HG03280 (cell line): ENCODE results near the gene UBE2J2.

Experiments
- ATAC-seq: cut with Tn5 transposase; IDR thresholded peaks from one replicate; pipeline ENCODE4 v1.9.1; 2021; ENCODE audit warnings: mild to moderate bottlenecking, moderate library complexity; ENCODE audit not compliant: unreplicated experiment

The UBE2J2 gene

DNA sequence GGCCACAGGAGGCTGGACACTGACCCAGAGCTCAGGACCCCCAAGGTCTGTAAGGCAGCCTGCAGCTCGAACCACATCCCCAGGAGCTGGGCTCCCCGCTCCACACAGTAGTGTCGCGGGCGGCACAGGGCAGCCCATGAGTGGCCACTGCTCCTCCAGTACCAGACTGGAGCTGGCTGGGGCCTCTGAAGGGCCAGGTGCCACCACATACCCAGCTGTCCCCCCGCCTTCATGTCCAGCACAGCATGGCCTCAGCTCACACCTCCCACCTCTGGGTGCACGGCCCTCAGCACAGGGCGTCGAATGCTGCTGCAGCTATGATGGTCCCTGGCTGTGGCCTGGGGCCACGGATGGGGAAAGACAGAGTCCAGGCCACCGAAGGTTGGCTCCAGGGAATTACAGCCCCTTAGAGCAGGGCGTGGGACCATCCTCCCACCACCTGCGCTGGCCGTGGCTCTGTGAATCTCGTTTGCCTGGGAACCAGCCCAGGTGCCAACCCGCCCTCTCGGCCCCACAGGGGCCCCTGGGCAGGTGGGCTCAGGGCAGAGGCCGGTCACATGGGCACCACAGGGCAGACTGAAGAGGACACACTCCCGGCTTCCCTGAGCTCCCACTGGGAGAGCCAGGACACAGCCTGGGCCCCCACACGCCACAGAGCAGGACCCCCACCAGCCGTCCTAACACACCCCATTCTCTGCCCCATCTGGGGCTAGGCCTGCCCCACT lies 57.6 kb downstream of the UBE2J2 start:
- ATAC-seq: no peak

- no peak for ATAC-seq
These were observed 58.5 kb downstream of the UBE2J2 start for GRCh38 chr1:1215080-1215676.

DNA sequence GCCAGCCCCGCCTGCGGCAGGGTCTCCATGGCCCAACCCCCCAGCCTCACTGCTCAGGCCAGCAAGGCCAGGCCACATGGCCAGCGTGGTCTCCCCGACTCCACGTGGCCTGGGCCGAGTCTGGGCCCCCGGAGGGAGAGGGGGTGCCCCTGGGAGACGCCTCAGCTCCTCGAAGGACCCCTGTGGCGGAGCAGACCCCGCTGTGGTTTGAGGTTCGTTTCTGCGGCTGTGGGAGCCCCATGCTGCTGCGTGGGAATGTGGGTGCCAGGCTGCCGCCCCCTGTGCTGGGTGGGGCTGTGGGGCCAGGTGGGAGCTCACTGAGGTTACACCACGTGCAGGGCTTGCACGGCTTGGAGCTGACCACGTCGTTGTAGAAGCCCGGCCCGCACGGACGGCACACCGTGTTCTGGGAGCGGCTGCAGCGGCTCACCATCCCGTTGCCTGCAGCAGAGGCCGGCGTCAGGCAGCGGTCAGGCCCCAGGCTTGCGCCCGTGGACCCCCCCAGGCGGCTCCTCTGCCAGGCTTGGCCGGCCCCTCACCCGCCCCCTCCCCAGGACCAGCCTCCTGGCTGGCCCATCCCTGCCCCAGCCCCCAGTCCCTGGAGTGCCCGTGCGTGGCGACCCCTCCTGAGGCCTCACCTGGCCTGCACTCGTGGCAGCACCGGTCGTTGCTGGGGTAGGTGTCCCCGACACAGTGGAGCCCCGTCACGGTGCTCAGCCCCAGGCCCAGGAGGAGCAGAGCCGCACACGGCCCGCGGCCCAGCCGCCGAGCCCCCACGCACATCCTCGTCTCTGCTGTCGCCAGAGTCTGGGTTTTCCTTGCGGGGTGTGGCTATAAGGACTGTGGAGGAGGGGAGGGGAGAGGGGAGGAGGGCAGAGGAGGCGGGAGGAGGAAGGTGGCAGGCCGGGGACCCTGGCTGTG lies 60.0 kb downstream of the UBE2J2 start, which contains the start of gene TNFRSF4:
TSS of gene TNFRSF4 (minus strand) at position 809 of the 921 bp plus-strand sequence. CDS start at position 783, 26 bp downstream.
- ATAC-seq: no peak

DNA sequence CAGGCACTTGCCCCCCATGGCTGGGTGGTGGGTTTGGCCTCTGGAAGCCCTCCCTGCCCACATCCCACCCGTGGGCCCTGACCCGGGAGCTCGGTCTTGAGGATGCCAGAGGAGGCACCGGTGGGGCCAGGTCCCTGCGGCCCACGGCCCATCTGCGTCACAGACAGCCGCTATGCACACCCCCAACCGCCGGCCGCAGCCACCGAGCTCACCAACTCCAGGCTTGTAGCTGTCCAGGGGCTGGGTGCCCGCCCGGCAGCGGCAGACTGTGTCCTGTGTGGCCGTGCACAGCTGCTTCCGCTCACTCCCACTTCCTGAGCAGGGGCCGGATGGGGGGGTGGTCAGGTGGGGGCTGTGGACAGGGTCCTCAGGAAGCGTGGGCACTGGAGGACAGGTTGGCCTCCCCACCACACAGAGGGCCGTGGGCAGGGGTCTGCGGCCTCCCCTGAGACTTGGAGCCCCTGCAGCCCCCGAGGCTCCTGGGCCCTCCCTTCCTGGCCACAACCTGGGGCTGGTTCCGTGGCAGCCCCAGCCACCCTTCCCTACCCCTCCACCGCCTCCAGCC lies 60.8 kb downstream of the UBE2J2 start:
- ATAC-seq: no peak

DNA sequence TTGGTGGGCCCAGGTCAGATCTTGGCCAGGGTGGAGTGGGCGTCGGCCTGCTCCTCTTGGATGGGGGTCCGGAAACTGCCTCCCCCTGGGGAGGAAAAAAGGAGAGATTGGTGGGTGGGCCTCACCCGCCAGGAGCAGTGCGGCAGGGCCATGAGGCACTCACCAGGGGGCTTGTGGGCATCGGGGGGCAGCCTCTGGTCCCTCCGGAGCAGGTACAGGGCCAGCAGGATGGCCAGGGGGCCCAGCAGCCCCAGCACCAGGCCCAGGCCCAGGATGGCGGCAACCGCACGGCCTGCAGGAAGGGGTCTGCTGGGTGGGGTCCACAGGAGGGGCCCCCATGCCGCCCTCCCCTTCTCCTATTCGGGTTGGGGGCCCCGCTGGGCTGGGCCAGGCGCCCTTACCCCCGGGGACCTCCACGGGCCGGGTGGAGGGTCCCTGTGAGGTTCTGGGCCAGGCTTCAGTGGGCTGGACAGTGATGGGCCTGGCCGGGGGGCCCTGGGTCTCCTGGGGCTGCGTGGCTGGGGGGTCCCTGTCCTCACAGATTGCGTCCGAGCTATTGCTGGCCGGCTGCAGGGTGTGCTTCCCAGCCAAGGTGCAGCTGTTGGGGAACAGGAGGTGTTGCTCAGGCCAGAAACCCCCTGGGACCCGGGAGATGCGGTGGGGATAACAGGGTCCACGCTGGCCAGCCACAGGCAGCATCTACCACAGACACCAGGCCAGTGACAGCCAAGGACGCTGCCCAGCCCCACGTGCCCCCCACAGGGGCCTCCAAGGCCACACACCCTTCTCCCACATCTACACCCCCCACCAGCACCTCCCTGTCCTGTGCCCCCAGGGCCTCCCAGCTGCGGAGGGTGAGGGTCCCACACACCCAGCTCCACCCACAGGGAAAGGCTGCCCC lies 61.9 kb downstream of the UBE2J2 start:
- no peak for ATAC-seq

DNA sequence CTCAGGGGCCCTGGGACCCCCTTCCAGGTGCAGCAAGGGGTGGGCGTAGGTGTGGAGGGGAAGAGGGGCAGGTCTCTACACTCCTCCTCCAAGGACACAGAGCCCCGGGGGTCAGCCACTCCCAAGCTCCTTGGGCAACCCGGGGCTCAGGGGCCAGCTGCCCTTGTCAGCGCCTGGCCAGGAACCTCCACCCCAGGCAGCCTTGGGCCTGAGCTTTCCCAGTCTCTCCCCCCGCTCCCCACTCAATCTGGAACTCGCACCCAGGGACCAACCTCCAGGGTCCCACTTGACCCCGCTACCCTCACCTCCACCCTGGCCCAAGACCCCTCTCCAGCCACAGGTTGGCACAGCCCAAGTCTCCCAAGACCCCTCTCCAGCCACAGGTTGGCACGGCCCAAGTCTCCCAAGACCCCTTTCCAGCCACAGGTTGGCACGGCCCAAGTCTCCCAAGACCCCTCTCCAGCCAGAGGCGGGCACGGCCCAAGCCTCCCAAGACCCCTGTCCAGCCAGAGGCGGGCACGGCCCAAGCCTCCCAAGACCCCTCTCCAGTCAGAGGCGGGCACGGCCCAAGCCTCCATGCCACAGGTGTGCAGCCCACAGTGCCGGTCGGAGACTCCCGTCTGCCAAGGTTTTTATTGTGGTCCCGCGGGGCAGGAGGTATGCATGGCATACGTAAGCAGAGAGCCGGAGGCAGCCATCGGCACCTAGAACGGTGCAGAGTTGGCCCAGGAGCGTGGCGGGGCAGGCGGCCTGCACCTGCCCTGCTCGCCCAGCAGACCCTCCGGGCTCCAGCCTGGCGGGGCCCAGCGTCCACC lies 62.7 kb downstream of the UBE2J2 start:
- no peak for ATAC-seq

DNA sequence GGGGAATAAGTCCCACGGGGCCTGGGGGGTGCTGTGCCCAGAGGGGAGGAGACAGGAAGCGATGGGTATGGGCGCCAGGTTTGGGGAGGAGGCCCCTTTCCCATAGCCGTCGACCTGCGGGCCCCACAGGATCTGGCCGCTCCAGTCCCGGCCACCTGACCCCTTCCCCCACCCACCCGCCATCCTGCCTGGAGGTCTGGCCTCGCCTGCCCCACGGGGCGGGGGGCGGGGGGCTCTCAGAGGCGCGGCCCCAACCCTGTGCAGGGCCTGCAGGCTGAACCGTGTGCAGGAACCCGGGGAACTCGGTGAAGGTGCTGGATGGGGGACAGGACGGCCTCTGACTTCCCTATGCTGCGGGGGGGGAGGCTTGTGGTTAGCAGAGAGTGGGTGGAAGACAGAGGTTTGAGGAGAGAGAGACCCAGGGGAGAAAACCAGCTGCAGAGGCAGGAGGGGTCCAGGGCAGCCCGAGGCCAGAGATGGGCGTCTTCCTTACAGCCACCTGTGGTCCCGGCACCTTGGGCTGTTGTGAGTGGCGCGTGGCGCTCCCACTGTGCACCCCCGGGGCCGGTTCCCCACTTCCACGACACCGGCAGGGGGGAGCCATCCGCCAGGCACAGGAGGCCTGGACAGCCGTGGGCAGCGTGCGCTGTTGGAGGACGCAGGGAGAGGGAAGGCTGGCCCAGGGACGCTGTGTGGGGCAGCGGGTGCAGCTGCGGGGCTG lies 64.8 kb downstream of the UBE2J2 start:
- ATAC-seq: no peak

DNA sequence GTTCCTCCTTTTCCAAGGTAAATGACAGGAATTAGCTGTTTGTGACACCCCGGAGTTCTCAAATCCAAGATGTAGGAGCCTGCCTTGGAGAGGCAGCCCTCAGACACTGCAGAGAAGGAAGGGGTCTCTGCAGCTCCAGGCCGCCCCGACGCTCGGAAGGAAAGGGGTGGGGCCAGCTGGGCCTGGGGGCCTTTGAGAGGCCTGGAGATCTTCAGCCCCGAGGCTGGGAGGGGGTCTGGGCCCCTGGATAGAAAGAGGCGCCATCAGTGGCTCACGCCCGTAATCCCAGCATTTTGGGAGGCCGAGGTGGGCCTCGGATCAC lies 66.1 kb downstream of the UBE2J2 start:
- no peak for ATAC-seq

- no peak for ATAC-seq
These were observed 66.6 kb downstream of the UBE2J2 start for GRCh38 chr1:1206966-1207531.

- no peak for ATAC-seq
These were observed 67.2 kb downstream of the UBE2J2 start, which contains the start of gene TNFRSF18 for GRCh38 chr1:1206376-1206965. TSS of gene TNFRSF18 (minus strand) at chr1:1206592. CDS start at chr1:1206571, 21 bp downstream.

DNA sequence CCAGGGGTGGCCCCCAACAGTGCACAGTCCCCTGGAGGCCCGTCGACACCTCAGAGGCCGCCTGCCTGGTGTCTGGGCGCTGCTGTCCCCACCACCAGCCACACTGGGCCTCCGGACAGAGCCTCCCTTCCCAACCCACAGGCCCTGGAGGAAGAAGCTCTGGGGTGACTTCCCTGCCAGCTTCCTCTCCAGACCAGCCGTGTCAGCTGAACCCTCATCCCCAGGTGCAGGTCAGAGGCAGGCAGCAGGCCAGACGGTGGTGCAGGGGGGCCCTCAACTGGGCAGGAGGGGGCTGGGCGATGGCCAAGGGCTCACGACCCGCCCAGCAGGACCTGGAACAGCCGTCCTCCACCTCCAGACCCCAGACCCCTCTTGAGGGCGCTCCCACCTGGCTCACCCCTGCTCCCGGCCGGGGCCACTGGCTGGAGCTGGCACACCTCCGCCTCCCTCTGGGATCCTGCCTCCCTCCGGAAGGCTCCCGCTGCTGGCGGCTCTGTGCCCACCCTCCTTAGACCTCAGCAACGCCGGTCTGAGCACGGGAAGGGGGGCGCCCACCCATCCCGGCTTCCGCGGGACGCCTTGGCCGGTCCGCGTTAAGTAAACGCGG lies 67.8 kb downstream of the UBE2J2 start:
- no peak for ATAC-seq

DNA sequence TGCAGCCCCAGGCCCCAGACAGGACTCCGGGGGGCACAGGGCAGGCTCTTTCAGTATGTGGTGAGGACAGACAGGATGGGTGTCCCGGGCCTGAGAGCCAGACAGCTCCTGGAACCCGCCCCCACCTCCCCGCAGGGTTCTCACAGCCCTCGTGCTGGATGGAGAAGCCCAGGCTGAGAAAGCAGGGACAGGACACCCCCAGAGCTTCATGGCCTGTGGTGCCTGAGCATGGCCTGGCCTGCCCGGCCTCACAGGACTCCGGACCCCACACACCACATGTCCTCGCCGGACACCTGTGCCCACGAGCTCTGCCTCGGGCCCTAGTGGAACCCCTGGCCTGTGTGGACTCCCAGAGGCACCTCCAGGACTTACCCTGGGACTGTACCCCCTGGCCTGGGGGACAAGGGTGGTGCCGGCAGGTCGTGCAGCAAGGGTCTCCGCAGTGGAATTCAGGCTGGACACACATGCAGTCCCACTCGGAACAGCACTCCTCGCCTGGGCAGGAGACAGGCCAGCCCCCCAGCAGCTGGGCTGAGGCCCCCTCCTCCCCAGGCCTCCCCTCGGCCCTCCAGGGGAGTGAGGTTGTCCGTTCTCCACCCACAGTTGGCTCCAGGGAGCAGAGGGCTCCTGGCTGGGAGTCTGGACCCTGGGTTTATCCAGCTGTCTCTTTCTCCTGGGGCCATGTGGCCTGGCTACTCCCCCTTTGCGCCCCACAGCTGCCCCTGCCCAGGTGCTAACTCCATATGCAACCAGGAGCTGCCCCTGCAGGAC lies 68.5 kb downstream of the UBE2J2 start:
- ATAC-seq: no peak

- ATAC-seq: no peak
These were observed 69.2 kb downstream of the UBE2J2 start for GRCh38 chr1:1204425-1204920.
